HG02642 (cell line): Measurements from ENCODE around the gene OR10H5.
"Not testable (repeated sequence)": the region's sequence is repeated elsewhere in the genome, so short reads cannot be mapped to it uniquely, and the experiment has no call there.

ENCODE experiments used
- ATAC-seq: cut with Tn5 transposase; IDR thresholded peaks from one replicate; pipeline ENCODE4 v1.9.1; 2021; ENCODE audit warnings: mild to moderate bottlenecking; ENCODE audit not compliant: unreplicated experiment, poor library complexity

Gene OR10H5

GRCh38 chr19:15787611-15788155 is at the start of gene OR10H5:
Gene OR10H5 (plus strand): TSS chr19:15787661. CDS start chr19:15794049, 6,388 bp downstream.
- ATAC-seq, result no peak

- no peak for ATAC-seq
Measured at GRCh38 chr19:15737722-15738121, 49.7 kb upstream of the OR10H5 start, which contains the start of gene OR10H3. Gene OR10H3 (plus strand): TSS chr19:15737985. CDS start chr19:15741393, 3,408 bp downstream.

GRCh38 chr19:15740785-15741184 is 46.7 kb upstream of the OR10H5 start:
- ATAC-seq, result no peak

- no peak for ATAC-seq
Measured at GRCh38 chr19:15748239-15748638, 39.2 kb upstream of the OR10H5 start.

- ATAC-seq, result no peak
Measured at GRCh38 chr19:15758379-15758778, 29.1 kb upstream of the OR10H5 start.

- ATAC-seq, result no peak
Measured at GRCh38 chr19:15759962-15760565, 27.4 kb upstream of the OR10H5 start.

GRCh38 chr19:15769586-15769985 is 17.9 kb upstream of the OR10H5 start:
- no peak for ATAC-seq

GRCh38 chr19:15774159-15774558 is 13.3 kb upstream of the OR10H5 start:
- not testable (repeated sequence) for ATAC-seq

GRCh38 chr19:15775249-15775648 is 12.2 kb upstream of the OR10H5 start:
- no peak for ATAC-seq

- no peak for ATAC-seq
Measured at GRCh38 chr19:15776264-15776663, 11.2 kb upstream of the OR10H5 start.

GRCh38 chr19:15776991-15777970 is 10.2 kb upstream of the OR10H5 start:
- no peak for ATAC-seq

- no peak for ATAC-seq
Measured at GRCh38 chr19:15779756-15780476, 7.5 kb upstream of the OR10H5 start.

GRCh38 chr19:15780610-15781418 is 6.6 kb upstream of the OR10H5 start:
- no peak for ATAC-seq

GRCh38 chr19:15781661-15782060 is 5.8 kb upstream of the OR10H5 start:
- ATAC-seq, result no peak

- ATAC-seq, result no peak
Measured at GRCh38 chr19:15782211-15782610, 5.2 kb upstream of the OR10H5 start.

GRCh38 chr19:15782896-15783295 is 4.6 kb upstream of the OR10H5 start:
- not testable (repeated sequence) for ATAC-seq

- ATAC-seq, result no peak
Measured at GRCh38 chr19:15788594-15789270, 1.3 kb downstream of the OR10H5 start.

GRCh38 chr19:15790096-15790495 is 2.6 kb downstream of the OR10H5 start:
- ATAC-seq, result no peak

GRCh38 chr19:15794279-15794678 is 6.8 kb downstream of the OR10H5 start:
- ATAC-seq, result not testable (repeated sequence)
